T-cell (primary cell): ENCODE data around the gene TENM4. TPM values are rescaled to one million over a fixed set of nuclear protein-coding genes. Genes with fewer than 3 reads are reported as not detected.
A peak's percentile ranks its signal among the peaks of the same experiment; 100 is the strongest.

Source experiments
- ATAC-seq, 4 experiments: fragments of 200-7000 bp in 3 of 4; fragments of 150-1000 bp in 1 of 4; cut with Tn5 transposase; replicated peaks in 1 of 4; 1 replicate in 3 of 4; 2 replicates in 1 of 4; pipeline ENCODE4 v1.10.0; 2021; ENCODE audit warnings: moderate library complexity in 3 of 4, mild to moderate bottlenecking in 2 of 4, moderate number of reproducible peaks in 1 of 4
- CTCF ChIA-PET, 2 donors: fragments of 300-600 bp; sonication (Branson Sonifier 250); formaldehyde crosslinking; loops; one replicate each; lab custom pipeline; 2022; ENCODE audit warnings: antibody characterized with exemption in 2 of 2; lab: Charles Lee
- POLR2A ChIA-PET, 2 donors: fragments of 300-600 bp; sonication (Branson Sonifier 250); formaldehyde crosslinking; loops; one replicate each; lab custom pipeline; 2022; ENCODE audit warnings: antibody characterized with exemption in 2 of 2; lab: Charles Lee
- DNase-seq, 35 experiments: peaks; one replicate each; pipeline versions ENCODE4 v3.0.0 to v3.0.0-alpha.2; 2013 to 2023
- H3K27ac ChIP-seq: one replicate; pipeline ENCODE4 v1.5.1; 2013; ENCODE audit warnings: low read length
- H3K27me3 ChIP-seq, 2 experiments: replicated peaks in 1 of 2; 1 replicate in 1 of 2; 2 replicates in 1 of 2; pipeline versions ENCODE4 v1.6.1 to v1.7.0; 2013; ENCODE audit warnings: low read length in 1 of 2, mixed read lengths in 1 of 2; ENCODE audit not compliant: control insufficient read depth in 2 of 2, insufficient read depth in 2 of 2; ENCODE audit errors: extremely low read depth in 1 of 2
- H3K36me3 ChIP-seq, 2 donors: 1 replicate in 1 of 2; 2 replicates in 1 of 2; pipeline versions ENCODE4 v1.6.1 to v1.7.0; 2013; ENCODE audit warnings: low read length in 1 of 2; ENCODE audit not compliant: control insufficient read depth in 2 of 2, insufficient read depth in 1 of 2; ENCODE audit errors: extremely low read depth in 1 of 2
- H3K4me1 ChIP-seq, 2 experiments: 1 replicate in 1 of 2; 2 replicates in 1 of 2; pipeline versions ENCODE4 v1.6.1 to v1.7.0; 2013; ENCODE audit warnings: low read length in 2 of 2, mixed read lengths in 1 of 2; ENCODE audit not compliant: insufficient read depth in 2 of 2, control insufficient read depth in 1 of 2; ENCODE audit errors: extremely low read depth in 1 of 2
- H3K4me3 ChIP-seq, 2 donors: 1 replicate in 1 of 2; 2 replicates in 1 of 2; pipeline versions ENCODE4 v1.5.1 to v1.7.0; 2013; ENCODE audit warnings: mild to moderate bottlenecking in 2 of 2, low read length in 1 of 2, moderate library complexity in 1 of 2; ENCODE audit not compliant: control insufficient read depth in 1 of 2; ENCODE audit errors: extremely low read depth in 1 of 2
- H3K9me3 ChIP-seq: 2 replicates; pipeline ENCODE4 v1.7.0; 2013
- H3K27ac Mint-ChIP-seq, 2 donors: one replicate each; pipeline ENCODE4 v1.8.0; 2020 to 2021; ENCODE audit warnings: mild to moderate bottlenecking in 2 of 2, mixed read lengths in 2 of 2
- H3K27me3 Mint-ChIP-seq, 2 donors: one replicate each; pipeline ENCODE4 v1.8.0; 2021 to 2022; ENCODE audit warnings: mixed read lengths in 2 of 2
- H3K36me3 Mint-ChIP-seq: one replicate; pipeline ENCODE4 v1.8.0; 2021; ENCODE audit warnings: mixed read lengths
- H3K4me1 Mint-ChIP-seq, 3 donors: one replicate each; pipeline ENCODE4 v1.8.0; 2020 to 2022; ENCODE audit warnings: mixed read lengths in 3 of 3, mild to moderate bottlenecking in 1 of 3
- H3K4me3 Mint-ChIP-seq, 3 donors: one replicate each; pipeline ENCODE4 v1.8.0; 2020 to 2022; ENCODE audit warnings: mild to moderate bottlenecking in 3 of 3, mixed read lengths in 3 of 3, moderate library complexity in 3 of 3
- H3K9me3 Mint-ChIP-seq, 3 donors: one replicate each; pipeline ENCODE4 v1.8.0; 2020 to 2022; ENCODE audit warnings: mixed read lengths in 3 of 3
- WGBS: methylation state at CpG from one replicate; pipeline ENCODE4 v1.1.5; 2013; ENCODE audit warnings: missing lambda C conversion rate; ENCODE audit not compliant: insufficient coverage; 5-methylcytosine and 5-hydroxymethylcytosine counted together
- total RNA-seq, 35 experiments: library from RNA in 6 of 35; stranded (reverse) in 6 of 35; fragments of 120-200 nt in 1 of 35; gene quantifications; one replicate each; pipeline versions ENCODE4 v1.2.1 to v1.2.4 and lab custom pipeline; 2013 to 2026

Gene TENM4
- total RNA-seq, 5 donors from 2014 or later (not counting 1 experiment from before 2014, with no cell fraction given), result 0.03 to 0.35 (median 0.03) TPM; not detected in 2

DNA sequence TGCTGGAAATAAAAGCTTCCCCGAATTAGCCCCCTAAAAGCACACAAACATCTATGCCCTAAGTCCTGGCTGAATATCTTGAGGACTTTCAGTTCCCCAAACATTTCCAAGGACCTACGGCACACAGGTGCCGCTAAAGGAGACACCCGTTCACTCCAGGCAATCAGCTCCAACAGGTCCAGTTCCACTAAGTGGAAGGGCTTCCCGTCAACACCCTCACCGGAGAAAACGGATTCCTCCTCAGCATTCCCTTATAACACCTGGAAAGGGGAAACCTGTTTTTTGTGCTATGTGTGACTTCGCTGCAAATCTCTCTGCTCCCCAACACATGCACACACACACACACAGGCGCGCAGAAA lies 3.9 kb downstream of the TENM4 start:
- H3K4me3 ChIP-seq, result no peak overlapping the region
- peaks cover 29 to 46% of the 10 kb centered on the region in 2 experiments for H3K27me3 ChIP-seq
- Mint-ChIP-seq H3K9me3 (peaks cover 0 to 6% (median 0%) of the 10 kb centered on the region in 3 donors), H3K27me3 (peaks cover 46 to 63% of the 10 kb centered on the region in 2 donors), H3K4me1 (peaks cover 8 to 18% (median 17%) of the 10 kb centered on the region in 3 donors), H3K27ac (no peak overlapping the region), H3K36me3 (no peaks in the 10 kb centered on the region), H3K4me3 (peak overlapping the region in 2 of 3 donors; percentile 22 to 37)
- no peaks in the 10 kb centered on the region for H3K9me3 ChIP-seq
- ATAC-seq (no peak), DNase-seq (no peak)
- H3K27ac ChIP-seq, result no peak overlapping the region
- POLR2A ChIA-PET, result no interaction called here
- peaks cover 0 to 5% of the 10 kb centered on the region in 2 experiments for H3K4me1 ChIP-seq
- H3K36me3 ChIP-seq, result no peaks in the 10 kb centered on the region
- WGBS, result 3% methylated on average over 5 of the region's 10 CpGs
- CTCF ChIA-PET, result no interaction called here

DNA sequence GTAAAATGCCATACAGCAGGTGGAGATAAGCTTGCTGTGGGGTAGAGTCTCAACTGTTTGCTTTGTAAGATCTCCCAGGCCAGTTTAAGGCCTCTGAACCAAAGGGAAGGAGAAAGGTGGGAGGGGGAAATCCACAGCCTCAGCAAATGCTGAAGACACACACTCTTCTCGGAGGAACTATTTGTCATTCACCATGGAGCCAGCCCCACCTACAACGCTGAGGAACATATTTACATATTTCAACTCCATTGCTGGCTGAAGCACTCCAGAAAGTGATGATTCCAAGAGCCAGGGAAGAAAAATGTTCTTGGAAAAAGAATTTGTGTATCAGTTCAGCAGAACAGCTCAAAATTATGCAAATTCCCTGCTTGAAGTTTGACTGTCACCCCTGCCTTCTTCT lies 6.5 kb downstream of the TENM4 start:
- no peak overlapping the region for H3K27ac Mint-ChIP-seq
- POLR2A ChIA-PET, result no interaction called here

DNA sequence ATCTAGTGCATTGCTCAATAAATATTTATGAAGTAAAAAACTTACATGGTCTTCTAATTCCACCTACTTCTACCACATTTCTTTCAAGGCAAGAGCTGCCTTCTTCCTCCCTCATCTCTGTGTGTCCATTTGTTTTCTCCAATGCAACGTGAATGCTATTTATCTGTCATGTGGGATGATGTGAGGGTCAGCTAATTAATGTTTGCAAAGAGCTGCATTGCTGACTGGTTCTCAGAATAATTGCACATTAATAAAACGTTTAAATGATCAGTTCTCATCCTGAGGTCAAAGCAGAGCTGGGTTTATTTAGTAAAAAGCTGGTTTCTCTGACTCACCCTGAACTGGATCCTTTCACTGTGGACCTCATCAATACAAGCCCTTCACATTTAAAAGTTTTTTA lies 8.7 kb downstream of the TENM4 start:
- no peak for ATAC-seq
- whole genome bisulfite sequencing, result no CpG with 5 or more reads among the region's 2 CpGs
- peaks cover 26 to 32% of the 10 kb centered on the region in 2 donors for H3K27me3 Mint-ChIP-seq

More for the DNA sequence above, 6.5 kb downstream of the TENM4 start:
- H3K27me3 Mint-ChIP-seq, result peaks cover 34 to 49% of the 10 kb centered on the region in 2 donors
- H3K4me1 Mint-ChIP-seq, result peaks cover 0 to 9% (median 9%) of the 10 kb centered on the region in 3 donors
- no peak overlapping the region for H3K4me3 ChIP-seq
- H3K9me3 ChIP-seq, result no peaks in the 10 kb centered on the region
- ATAC-seq, result no peak
- H3K9me3 Mint-ChIP-seq, result peaks cover 0 to 10% (median 2%) of the 10 kb centered on the region in 3 donors
- H3K36me3 Mint-ChIP-seq, result no peaks in the 10 kb centered on the region
- WGBS, result no CpG with 5 or more reads among the region's 2 CpGs
- CTCF ChIA-PET, result no interaction called here
- DNase-seq, result no peak
- no peak overlapping the region for H3K27ac ChIP-seq
- H3K27me3 ChIP-seq, result peaks cover 26 to 29% of the 10 kb centered on the region in 2 experiments
- H3K36me3 ChIP-seq, result no peaks in the 10 kb centered on the region
- H3K4me1 ChIP-seq, result peaks cover 0 to 5% of the 10 kb centered on the region in 2 experiments
- no peak overlapping the region for H3K4me3 Mint-ChIP-seq

DNA sequence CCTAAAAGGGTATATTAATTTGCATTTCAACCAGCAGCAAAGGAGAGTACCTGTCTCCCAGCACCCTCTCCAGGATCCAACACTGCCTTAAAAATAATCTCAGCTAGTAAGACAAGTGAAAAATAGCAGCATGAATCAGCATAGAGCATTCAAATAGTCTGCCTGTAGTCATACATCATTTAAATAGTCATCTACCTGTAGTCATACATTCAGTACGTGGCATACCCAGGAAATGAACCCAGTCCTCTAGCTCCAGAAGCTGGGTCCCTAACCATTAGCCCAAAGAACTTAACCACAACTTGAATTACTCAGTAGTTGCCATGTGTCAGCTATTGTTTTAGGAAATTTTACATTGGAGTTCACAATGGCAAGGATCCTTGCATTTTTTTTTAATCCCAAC lies 9.3 kb downstream of the TENM4 start:
- H3K36me3 Mint-ChIP-seq, result no peaks in the 10 kb centered on the region
- ChIA-PET CTCF (no interaction called here), POLR2A (no interaction called here)
- H3K27me3 ChIP-seq, result peaks cover 1 to 25% of the 10 kb centered on the region in 2 experiments
- no peak for ATAC-seq
- peaks cover 21 to 26% of the 10 kb centered on the region in 2 donors for H3K27me3 Mint-ChIP-seq
- no peak overlapping the region for H3K27ac ChIP-seq
- H3K4me3 ChIP-seq, result no peak overlapping the region
- WGBS, result 17% methylated on average over 1 of the region's 1 CpG
- H3K9me3 ChIP-seq, result no peaks in the 10 kb centered on the region
- peaks cover 0 to 4% (median 0%) of the 10 kb centered on the region in 3 donors for H3K4me1 Mint-ChIP-seq
- peaks cover 0 to 10% (median 2%) of the 10 kb centered on the region in 3 donors for H3K9me3 Mint-ChIP-seq
- no peak for DNase-seq
- no peaks in the 10 kb centered on the region for H3K36me3 ChIP-seq
- H3K27ac Mint-ChIP-seq, result no peak overlapping the region
- H3K4me1 ChIP-seq, result no peaks in the 10 kb centered on the region
- H3K4me3 Mint-ChIP-seq, result no peak overlapping the region

More for the DNA sequence above, 8.7 kb downstream of the TENM4 start:
- H3K36me3 Mint-ChIP-seq, result no peaks in the 10 kb centered on the region
- Histone ChIP-seq H3K9me3 (no peaks in the 10 kb centered on the region), H3K27me3 (peaks cover 7 to 29% of the 10 kb centered on the region in 2 experiments), H3K27ac (no peak overlapping the region), H3K36me3 (no peaks in the 10 kb centered on the region), H3K4me1 (no peaks in the 10 kb centered on the region), H3K4me3 (no peak overlapping the region)
- ChIA-PET POLR2A (no interaction called here), CTCF (no interaction called here)
- DNase-seq, result no peak
- H3K9me3 Mint-ChIP-seq, result peaks cover 0 to 10% (median 2%) of the 10 kb centered on the region in 3 donors
- no peak overlapping the region for H3K27ac Mint-ChIP-seq
- H3K4me1 Mint-ChIP-seq, result peaks cover 0 to 9% (median 3%) of the 10 kb centered on the region in 3 donors
- H3K4me3 Mint-ChIP-seq, result no peak overlapping the region

DNA sequence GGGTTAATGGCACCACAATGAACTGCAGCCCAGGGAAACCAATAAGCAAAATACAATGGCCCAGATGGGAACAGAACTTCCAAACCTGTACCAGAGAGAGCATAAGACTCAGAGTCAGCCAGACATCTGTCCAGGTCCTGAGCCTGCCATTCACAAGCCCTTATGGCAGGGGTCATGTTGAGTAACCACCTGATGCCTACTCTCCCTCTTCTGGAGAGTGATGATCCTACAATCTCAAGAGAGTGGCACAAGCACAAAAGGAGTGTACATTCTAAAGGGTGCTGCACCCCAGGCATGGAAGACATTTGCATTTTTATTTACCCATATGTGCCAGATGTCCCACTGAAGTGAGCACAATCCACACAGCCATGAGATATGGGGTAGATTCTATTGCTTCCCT lies 10.6 kb downstream of the TENM4 start:
- CTCF ChIA-PET, result no interaction called here
- no peaks in the 10 kb centered on the region for H3K36me3 ChIP-seq
- Mint-ChIP-seq H3K36me3 (no peaks in the 10 kb centered on the region), H3K4me1 (no peaks in the 10 kb centered on the region), H3K27me3 (peaks cover 14 to 19% of the 10 kb centered on the region in 2 donors), H3K4me3 (no peak overlapping the region), H3K27ac (no peak overlapping the region), H3K9me3 (peaks cover 0 to 10% (median 2%) of the 10 kb centered on the region in 3 donors)
- H3K27ac ChIP-seq, result no peak overlapping the region
- peaks cover 0 to 16% of the 10 kb centered on the region in 2 experiments for H3K27me3 ChIP-seq
- ATAC-seq (no peak), DNase-seq (no peak)
- H3K9me3 ChIP-seq, result no peaks in the 10 kb centered on the region
- POLR2A ChIA-PET, result no interaction called here
- no peak overlapping the region for H3K4me3 ChIP-seq
- no peaks in the 10 kb centered on the region for H3K4me1 ChIP-seq

DNA sequence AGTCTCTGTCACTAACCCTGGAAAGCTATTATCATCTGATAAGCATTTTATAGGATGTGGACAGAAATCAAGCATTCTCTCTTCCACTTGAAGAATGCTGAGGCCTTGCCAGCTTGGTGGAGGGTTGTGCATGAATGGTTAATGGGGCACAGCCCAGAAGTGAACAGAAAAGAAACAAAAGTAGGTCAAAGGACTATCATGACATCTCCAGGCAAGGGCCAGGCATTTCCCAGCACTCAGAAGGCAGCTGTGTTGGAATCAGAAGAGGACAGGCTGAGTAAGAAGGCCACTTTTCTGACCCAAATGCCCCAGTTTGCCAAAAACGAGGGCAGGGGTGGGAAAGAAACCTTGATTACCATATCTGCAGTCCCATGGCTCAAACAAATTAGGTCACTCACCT lies 12.4 kb downstream of the TENM4 start:
- POLR2A ChIA-PET, result no interaction called here
- no peak for ATAC-seq
- no peak overlapping the region for H3K4me3 Mint-ChIP-seq

More for the DNA sequence above, 12.4 kb downstream of the TENM4 start:
- no peak for DNase-seq
- Histone ChIP-seq H3K4me1 (no peaks in the 10 kb centered on the region), H3K27me3 (peaks cover 0 to under 1% of the 10 kb centered on the region in 2 experiments), H3K27ac (no peak overlapping the region), H3K36me3 (no peaks in the 10 kb centered on the region), H3K4me3 (no peak overlapping the region), H3K9me3 (no peaks in the 10 kb centered on the region)
- CTCF ChIA-PET, result no interaction called here
- no peak overlapping the region for H3K27ac Mint-ChIP-seq
- no peaks in the 10 kb centered on the region for H3K4me1 Mint-ChIP-seq
- no peaks in the 10 kb centered on the region for H3K36me3 Mint-ChIP-seq
- WGBS, result no CpG with 5 or more reads among the region's 1 CpG
- peaks cover 2 to 9% of the 10 kb centered on the region in 2 donors for H3K27me3 Mint-ChIP-seq
- H3K9me3 Mint-ChIP-seq, result peaks cover 0 to 5% (median 2%) of the 10 kb centered on the region in 3 donors
